Measurements from ENCODE around the gene APOD.

Gene APOD

DNA sequence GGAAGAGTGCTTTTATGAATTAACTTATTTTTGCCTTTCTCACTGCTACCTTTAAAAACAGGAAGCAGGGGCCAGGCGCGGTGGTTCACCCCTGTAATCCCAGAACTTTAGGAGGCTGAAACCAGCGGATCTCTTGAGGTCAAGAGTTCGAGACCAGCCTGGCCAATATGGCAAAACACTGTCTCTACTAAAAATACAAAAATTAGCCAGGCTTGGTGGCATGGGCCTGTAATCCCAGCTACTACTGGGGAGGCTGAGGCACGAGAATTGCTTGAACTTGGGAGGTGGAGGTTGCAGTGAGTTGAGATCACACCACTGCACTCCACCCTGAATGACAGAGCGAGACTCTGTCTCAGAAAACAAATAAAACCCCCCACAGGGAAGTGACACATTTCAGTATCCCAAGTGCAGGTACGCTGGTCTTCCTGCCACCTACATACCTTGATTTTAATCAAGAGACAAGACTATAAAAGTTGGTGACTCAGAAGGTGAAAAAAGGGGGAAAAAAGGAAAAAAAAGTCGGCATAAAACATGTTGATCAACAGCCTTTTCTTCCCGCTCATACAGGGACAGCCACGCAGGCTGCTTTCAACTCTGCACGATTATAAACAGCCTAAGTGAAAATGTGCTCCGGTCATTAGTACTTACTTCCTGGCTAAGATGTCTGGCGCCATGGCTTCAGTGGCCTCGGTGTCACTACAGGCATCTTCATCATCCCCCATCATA, 59.4 kb downstream of the APOD start:
- DNase-seq (ENCODE audit: low read depth): no peak

DNA sequence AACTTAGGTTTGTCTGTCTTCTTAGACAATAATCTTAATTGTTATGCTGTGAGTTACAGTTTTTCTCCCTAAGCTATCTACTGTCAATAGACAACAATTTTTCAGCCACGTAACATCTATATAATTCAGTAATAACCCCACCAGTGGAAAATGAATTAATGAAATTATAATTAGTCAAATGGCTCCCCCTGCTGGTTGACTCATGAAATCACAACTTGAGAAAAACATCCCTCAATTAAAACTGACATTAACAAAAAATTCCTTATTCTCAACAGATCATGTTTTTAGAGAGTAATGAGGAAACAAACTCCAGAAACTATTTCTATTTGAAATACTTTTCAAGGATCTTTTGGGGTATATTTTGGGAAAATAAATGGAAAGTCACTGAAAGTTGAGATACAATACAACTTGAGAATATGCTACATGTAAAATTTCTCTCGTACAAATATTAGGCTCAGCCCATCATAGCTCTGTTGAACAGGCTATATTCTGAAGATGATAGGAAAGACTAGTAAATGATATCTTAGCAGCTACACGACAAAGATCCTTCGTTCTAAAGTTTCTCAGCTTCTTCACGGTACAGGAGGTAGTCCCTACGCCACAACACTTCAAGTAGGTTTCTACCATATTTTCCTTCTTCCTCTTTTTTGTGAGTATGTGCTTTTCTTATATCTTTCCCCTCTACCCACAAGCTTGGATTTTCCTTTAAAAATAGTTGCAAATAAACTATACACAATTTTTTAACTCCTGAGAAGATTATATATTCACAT, 61.3 kb downstream of the APOD start:
- DNase-seq (ENCODE audit: low read depth): no peak
